ENCODE measurements around the gene DRC7. TPM values are rescaled to one million over a fixed set of nuclear protein-coding genes. Genes with fewer than 3 reads are reported as not detected.
"Not testable (repeated sequence)": the region's sequence is repeated elsewhere in the genome, so short reads cannot be mapped to it uniquely, and the experiment has no call there.

DRC7 gene
- total RNA-seq, 1 donor from 2014 or later = 7.4 TPM

- no peak overlapping the region for H3K4me3 Mint-ChIP-seq
- peak; percentile 26 for TF ChIP-seq CTCF (conservative IDR thresholded peaks at IDR 0.05)
- H3K4me1 Mint-ChIP-seq (ENCODE audit: unreplicated experiment) = peaks cover 4% of the 10 kb centered on the region
- no peaks in the 10 kb centered on the region for H3K9me3 Mint-ChIP-seq
- no peak for DNase-seq (ENCODE audit: extremely low spot score, unreplicated experiment)
- no peaks in the 10 kb centered on the region for H3K36me3 Mint-ChIP-seq
- no peak overlapping the region for H3K27ac Mint-ChIP-seq
- H3K27me3 Mint-ChIP-seq = no peaks in the 10 kb centered on the region
These were observed 26.9 kb upstream of the DRC7 start for GRCh38 chr16:57667526-57668262.

- H3K9me3 Mint-ChIP-seq = no peaks in the 10 kb centered on the region
- H3K4me3 Mint-ChIP-seq = no peak within 1 kb of the TSS
- peak within 1 kb of the TSS; percentile 56 for H3K27ac Mint-ChIP-seq
- no peak for TF ChIP-seq CTCF (conservative IDR thresholded peaks at IDR 0.05)
- no peaks in the 10 kb centered on the region for H3K27me3 Mint-ChIP-seq
- peaks cover 4% of the 10 kb centered on the region for H3K4me1 Mint-ChIP-seq (ENCODE audit: unreplicated experiment)
- no peak for DNase-seq (ENCODE audit: extremely low spot score, unreplicated experiment)
- H3K36me3 Mint-ChIP-seq = no peaks in the 10 kb centered on the region
These were observed 26.4 kb upstream of the DRC7 start, which contains the start of gene ADGRG3 for GRCh38 chr16:57668263-57668571. ADGRG3 (plus strand) TSS chr16:57668306; CDS start chr16:57668348, 42 bp downstream.

- Mint-ChIP-seq H3K27ac (peak overlapping the region; percentile 56), H3K9me3 (no peaks in the 10 kb centered on the region), H3K4me1 (ENCODE audit: unreplicated experiment) (peaks cover 8% of the 10 kb centered on the region), H3K4me3 (no peak overlapping the region), H3K36me3 (no peaks in the 10 kb centered on the region), H3K27me3 (peaks cover 3% of the 10 kb centered on the region)
- no peak for DNase-seq (ENCODE audit: extremely low spot score, unreplicated experiment)
- TF ChIP-seq CTCF (conservative IDR thresholded peaks at IDR 0.05) = no peak
These were observed 25.8 kb upstream of the DRC7 start for GRCh38 chr16:57668630-57669475.

GRCh38 chr16:57669476-57670162 is 25.0 kb upstream of the DRC7 start:
- Mint-ChIP-seq H3K9me3 (no peaks in the 10 kb centered on the region), H3K4me1 (ENCODE audit: unreplicated experiment) (peaks cover 10% of the 10 kb centered on the region), H3K4me3 (no peak overlapping the region), H3K27me3 (peaks cover 6% of the 10 kb centered on the region), H3K36me3 (no peaks in the 10 kb centered on the region), H3K27ac (peak overlapping the region; percentile 56)
- DNase-seq (ENCODE audit: extremely low spot score, unreplicated experiment) = no peak
- no peak for TF ChIP-seq CTCF (conservative IDR thresholded peaks at IDR 0.05)

- TF ChIP-seq CTCF (conservative IDR thresholded peaks at IDR 0.05) = no peak
- Mint-ChIP-seq H3K9me3 (no peaks in the 10 kb centered on the region), H3K4me1 (ENCODE audit: unreplicated experiment) (peaks cover 10% of the 10 kb centered on the region), H3K36me3 (no peaks in the 10 kb centered on the region), H3K4me3 (no peak overlapping the region), H3K27ac (no peak overlapping the region), H3K27me3 (peaks cover 6% of the 10 kb centered on the region)
- DNase-seq (ENCODE audit: extremely low spot score, unreplicated experiment) = no peak
These were observed 24.4 kb upstream of the DRC7 start for GRCh38 chr16:57670196-57670595.

GRCh38 chr16:57671451-57671850 is 23.2 kb upstream of the DRC7 start:
- H3K36me3 Mint-ChIP-seq, H3K27ac Mint-ChIP-seq: not testable (repeated sequence)

More at GRCh38 chr16:57671451-57671850, 23.2 kb upstream of the DRC7 start:
- H3K27me3 Mint-ChIP-seq; H3K4me3 Mint-ChIP-seq; H3K9me3 Mint-ChIP-seq; DNase-seq (ENCODE audit: extremely low spot score, unreplicated experiment): not testable (repeated sequence)
- peaks cover 19% of the 10 kb centered on the region for H3K4me1 Mint-ChIP-seq (ENCODE audit: unreplicated experiment)
